Right lobe of liver (tissue), 4 donors: ENCODE measurements around the gene TXLNA.

ENCODE experiments used
- CTCF ChIP-seq, 4 donors: fragments of 200-600 bp in 3 of 4; fragments of 450-650 bp in 1 of 4; IDR thresholded peaks; one replicate each; pipeline versions ENCODE4 v1.5.1 to v1.8.0; 2016 to 2022; ENCODE audit warnings: antibody characterized with exemption in 4 of 4, mild to moderate bottlenecking in 2 of 4
- POLR2A ChIP-seq: fragments of 450-650 bp; IDR thresholded peaks from one replicate; pipeline ENCODE4 v1.6.1; 2017; ENCODE audit warnings: antibody characterized with exemption, mild to moderate bottlenecking
- donor health status: DM: no; HTN: no; CAD: no.
- donor health status: DM: no; HTN: no; CAD: no.
- donor health status: DM: no; HTN: yes; CAD: no.

- no peak for TF ChIP-seq CTCF (IDR thresholded peaks at IDR 0.05)
- no peak for TF ChIP-seq POLR2A
Measured at GRCh38 chr1:32200226-32201010, 20.9 kb downstream of the TXLNA start, which contains the start of gene CCDC28B.
